Skeletal muscle tissue (tissue), 4 donors: ENCODE measurements around the gene CTNND2. TPM values are rescaled to one million over a fixed set of nuclear protein-coding genes. Genes with fewer than 3 reads are reported as not detected.

ENCODE experiments used
- H3K27ac ChIP-seq: one replicate; pipeline ENCODE4 v1.7.0; 2013; ENCODE audit warnings: mild to moderate bottlenecking, low read depth, low read length, inconsistent platforms
- H3K27me3 ChIP-seq, 3 donors: one replicate each; pipeline ENCODE4 v1.7.0; 2013; ENCODE audit warnings: low read length in 3 of 3; ENCODE audit not compliant: control insufficient read depth in 3 of 3, insufficient read depth in 3 of 3
- H3K36me3 ChIP-seq, 3 donors: one replicate each; pipeline ENCODE4 v1.7.0; 2013; ENCODE audit warnings: low read length in 3 of 3; ENCODE audit not compliant: control insufficient read depth in 3 of 3, insufficient read depth in 3 of 3
- H3K4me1 ChIP-seq, 3 donors: one replicate each; pipeline ENCODE4 v1.7.0; 2013; ENCODE audit warnings: low read length in 3 of 3, mild to moderate bottlenecking in 3 of 3; ENCODE audit not compliant: control insufficient read depth in 3 of 3, insufficient read depth in 3 of 3
- H3K4me3 ChIP-seq, 3 donors: one replicate each; pipeline ENCODE4 v1.7.0; 2013; ENCODE audit warnings: low read length in 3 of 3
- H3K9ac ChIP-seq, 3 donors: one replicate each; pipeline ENCODE4 v1.7.0; 2013; ENCODE audit warnings: low read length in 3 of 3, mild to moderate bottlenecking in 3 of 3, moderate library complexity in 2 of 3, low read depth in 1 of 3
- H3K9me3 ChIP-seq, 3 donors: one replicate each; pipeline ENCODE4 v1.7.0; 2013; ENCODE audit warnings: low read length in 3 of 3; ENCODE audit not compliant: control insufficient read depth in 3 of 3
- total RNA-seq: library from RNA; depleted of rRNA; stranded (reverse); fragments of >200 nt; gene quantifications from one replicate; pipeline ENCODE4 v1.2.3, GENCODE V29; 2014
- donor health status: Osteomylitis.

The CTNND2 gene
- total RNA-seq, 1 donor from 2014 or later = 0.52 TPM

DNA sequence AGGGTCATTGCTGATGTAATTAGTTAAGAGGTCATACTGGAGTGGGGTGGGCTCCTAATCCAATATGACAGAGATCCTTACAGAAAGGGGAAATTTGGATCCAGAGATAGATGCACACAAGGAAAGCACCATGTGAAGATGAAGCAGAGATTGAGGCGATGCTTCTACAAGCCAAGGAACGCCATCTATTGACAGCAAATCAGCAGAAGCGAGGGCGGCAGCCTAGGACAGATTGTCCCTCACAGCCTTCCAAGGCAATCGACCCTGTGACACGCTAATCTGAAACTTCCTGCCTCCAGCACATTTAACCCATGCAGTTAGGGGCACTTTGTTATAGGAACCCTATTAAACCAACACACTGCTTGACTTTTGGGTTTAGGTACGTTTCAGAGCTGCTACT, 858.1 kb downstream of the CTNND2 start:
- Histone ChIP-seq H3K9ac (no peak overlapping the region), H3K4me1 (no peaks in the 10 kb centered on the region), H3K4me3 (no peak overlapping the region), H3K27me3 (peaks cover 0 to 4% (median 3%) of the 10 kb centered on the region in 3 donors), H3K27ac (no peak overlapping the region), H3K9me3 (no peaks in the 10 kb centered on the region), H3K36me3 (no peaks in the 10 kb centered on the region)

- Histone ChIP-seq H3K4me1 (no peaks in the 10 kb centered on the region), H3K36me3 (no peaks in the 10 kb centered on the region), H3K27me3 (peaks cover 0 to 4% (median 3%) of the 10 kb centered on the region in 3 donors), H3K4me3 (no peak overlapping the region), H3K27ac (no peak overlapping the region), H3K9ac (no peak overlapping the region), H3K9me3 (no peaks in the 10 kb centered on the region)
Measured at GRCh38 chr5:11045411-11045810, 858.8 kb downstream of the CTNND2 start.

DNA sequence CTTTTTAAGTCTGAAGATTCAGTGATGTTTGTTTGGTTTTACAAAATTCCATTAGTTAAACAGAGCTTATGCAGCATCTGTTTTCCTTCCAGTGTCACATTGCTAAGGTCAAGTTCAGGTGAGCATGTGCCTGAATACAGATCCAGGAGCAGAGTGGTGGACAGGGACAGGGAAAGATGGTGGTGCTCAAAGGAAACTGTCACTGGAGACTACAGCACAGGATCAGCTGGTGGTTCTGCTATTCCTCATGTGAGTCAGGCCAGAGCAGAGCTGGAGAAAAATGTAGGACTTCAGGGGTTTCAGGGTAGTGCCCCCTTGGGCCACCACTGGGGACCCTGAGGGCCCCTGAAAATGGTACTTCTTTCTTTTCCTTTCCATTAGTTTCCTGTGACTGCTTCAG, 859.7 kb downstream of the CTNND2 start:
- Histone ChIP-seq H3K9me3 (no peaks in the 10 kb centered on the region), H3K27me3 (peaks cover 0 to 4% (median 3%) of the 10 kb centered on the region in 3 donors), H3K36me3 (no peaks in the 10 kb centered on the region), H3K27ac (no peak overlapping the region), H3K4me1 (no peaks in the 10 kb centered on the region), H3K4me3 (no peak overlapping the region), H3K9ac (no peak overlapping the region)

- Histone ChIP-seq H3K4me1 (no peaks in the 10 kb centered on the region), H3K4me3 (no peak overlapping the region), H3K9me3 (no peaks in the 10 kb centered on the region), H3K9ac (no peak overlapping the region), H3K27ac (no peak overlapping the region), H3K36me3 (no peaks in the 10 kb centered on the region), H3K27me3 (peaks cover 0 to 4% (median 3%) of the 10 kb centered on the region in 3 donors)
Measured at GRCh38 chr5:11043881-11044280, 860.4 kb downstream of the CTNND2 start.

GRCh38 chr5:11040345-11040744, 863.9 kb downstream of the CTNND2 start:
- no peaks in the 10 kb centered on the region for H3K9me3 ChIP-seq
- no peaks in the 10 kb centered on the region for H3K27me3 ChIP-seq
- no peak overlapping the region for H3K9ac ChIP-seq
- H3K36me3 ChIP-seq = no peaks in the 10 kb centered on the region
- no peak overlapping the region for H3K27ac ChIP-seq
- no peaks in the 10 kb centered on the region for H3K4me1 ChIP-seq
- H3K4me3 ChIP-seq = no peak overlapping the region

- Histone ChIP-seq H3K36me3 (no peaks in the 10 kb centered on the region), H3K9ac (no peak overlapping the region), H3K4me3 (no peak overlapping the region), H3K4me1 (no peaks in the 10 kb centered on the region), H3K27ac (no peak overlapping the region), H3K27me3 (no peaks in the 10 kb centered on the region), H3K9me3 (no peaks in the 10 kb centered on the region)
Measured at GRCh38 chr5:11038772-11039171, 865.5 kb downstream of the CTNND2 start.

DNA sequence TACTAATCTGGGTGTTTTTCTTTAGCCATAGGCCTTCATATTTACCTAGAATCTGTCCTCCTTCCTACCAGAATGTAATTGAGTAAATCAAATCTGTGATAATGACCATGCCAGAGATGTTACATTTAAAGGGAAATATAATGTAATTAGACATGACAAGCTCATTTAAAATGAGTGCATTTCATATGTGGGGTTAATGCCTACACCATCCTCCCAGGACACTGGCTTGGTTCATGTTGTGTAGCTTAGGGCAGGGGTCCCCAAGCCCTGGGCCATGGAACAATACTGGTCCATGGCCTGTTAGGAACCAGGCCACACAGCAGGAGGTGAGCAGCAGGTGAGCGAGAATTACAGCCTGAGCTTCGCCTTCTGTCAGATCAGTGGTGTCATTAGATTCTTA, 866.3 kb downstream of the CTNND2 start:
- H3K9me3 ChIP-seq = no peaks in the 10 kb centered on the region
- H3K9ac ChIP-seq = no peak overlapping the region
- H3K36me3 ChIP-seq = no peaks in the 10 kb centered on the region
- H3K4me1 ChIP-seq = no peaks in the 10 kb centered on the region
- no peaks in the 10 kb centered on the region for H3K27me3 ChIP-seq
- no peak overlapping the region for H3K27ac ChIP-seq
- H3K4me3 ChIP-seq = no peak overlapping the region

DNA sequence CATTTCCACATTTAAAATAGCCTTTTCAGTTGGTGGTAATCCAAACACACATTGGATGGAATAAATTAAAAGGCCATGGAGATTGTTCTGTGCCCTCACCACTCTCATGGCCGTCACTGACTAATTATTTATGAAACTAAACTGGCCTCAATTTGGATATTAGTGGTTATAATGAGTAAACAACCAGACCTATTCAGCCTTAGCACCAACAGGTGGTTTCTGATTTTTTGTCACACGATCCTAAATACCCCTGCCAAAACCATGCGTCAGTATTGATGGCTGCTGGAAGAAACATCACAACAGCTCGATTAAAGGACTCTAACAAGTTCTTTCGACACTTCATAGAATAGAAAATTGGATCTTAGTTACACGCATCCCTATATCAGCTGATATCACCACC, 867.2 kb downstream of the CTNND2 start:
- H3K9me3 ChIP-seq = no peaks in the 10 kb centered on the region
- no peak overlapping the region for H3K4me3 ChIP-seq
- H3K27ac ChIP-seq = no peak overlapping the region
- no peaks in the 10 kb centered on the region for H3K4me1 ChIP-seq
- no peaks in the 10 kb centered on the region for H3K36me3 ChIP-seq
- H3K27me3 ChIP-seq = no peaks in the 10 kb centered on the region
- H3K9ac ChIP-seq = no peak overlapping the region

GRCh38 chr5:11030671-11031070, 873.6 kb downstream of the CTNND2 start:
- no peaks in the 10 kb centered on the region for H3K27me3 ChIP-seq
- H3K4me1 ChIP-seq = no peaks in the 10 kb centered on the region
- no peaks in the 10 kb centered on the region for H3K36me3 ChIP-seq
- no peak overlapping the region for H3K9ac ChIP-seq
- H3K4me3 ChIP-seq = no peak overlapping the region
- H3K27ac ChIP-seq = no peak overlapping the region
- no peaks in the 10 kb centered on the region for H3K9me3 ChIP-seq

DNA sequence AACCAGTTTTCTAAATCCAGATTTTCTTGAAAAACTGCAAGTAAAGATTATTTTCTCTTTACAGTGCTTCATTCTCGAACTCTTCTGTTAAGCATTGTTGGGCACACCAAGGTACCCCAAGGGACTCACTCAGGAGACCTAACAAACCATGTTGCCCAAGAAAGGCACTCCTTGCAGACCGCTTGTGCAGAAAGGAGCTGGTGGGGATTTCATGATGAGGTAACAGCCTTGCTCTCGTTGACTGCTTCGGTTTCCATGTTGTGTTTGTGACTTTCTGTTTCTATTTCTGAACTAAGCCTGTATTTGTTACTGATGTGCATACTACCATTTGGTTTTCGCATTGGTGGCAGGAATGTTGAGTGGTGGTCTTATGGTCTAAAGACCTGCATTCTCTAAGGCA, 876.6 kb downstream of the CTNND2 start:
- no peaks in the 10 kb centered on the region for H3K27me3 ChIP-seq
- no peak overlapping the region for H3K4me3 ChIP-seq
- no peak overlapping the region for H3K9ac ChIP-seq
- no peaks in the 10 kb centered on the region for H3K9me3 ChIP-seq
- H3K4me1 ChIP-seq = no peaks in the 10 kb centered on the region
- no peaks in the 10 kb centered on the region for H3K36me3 ChIP-seq
- no peak overlapping the region for H3K27ac ChIP-seq

DNA sequence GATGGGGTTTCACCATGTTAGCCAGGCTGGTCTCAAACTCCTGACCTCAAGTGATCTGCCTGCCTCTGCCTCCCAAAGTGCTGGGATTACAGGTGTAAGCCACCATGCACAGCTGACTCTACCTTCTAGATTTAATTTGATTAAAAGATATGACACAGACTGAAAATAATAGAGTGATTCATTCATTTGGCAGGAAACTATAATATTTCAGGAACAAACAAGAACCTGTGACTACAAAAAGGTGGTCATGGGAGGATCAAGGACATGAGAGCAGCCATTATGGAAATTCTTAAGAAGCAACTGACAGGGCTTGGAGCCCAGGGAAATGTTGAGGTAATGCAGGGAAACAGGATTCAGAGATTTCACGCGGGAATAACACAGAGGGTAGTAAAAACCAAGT, 877.7 kb downstream of the CTNND2 start:
- Histone ChIP-seq H3K9me3 (no peaks in the 10 kb centered on the region), H3K36me3 (no peaks in the 10 kb centered on the region), H3K27ac (no peak overlapping the region), H3K27me3 (no peaks in the 10 kb centered on the region), H3K4me3 (no peak overlapping the region), H3K4me1 (no peaks in the 10 kb centered on the region), H3K9ac (no peak overlapping the region)
